GM19438 (cell line): Measurements from ENCODE around the gene LPP.

Source experiments
- ATAC-seq: cut with Tn5 transposase; IDR thresholded peaks from one replicate; pipeline ENCODE4 v1.9.1; 2021; ENCODE audit warnings: low read depth; ENCODE audit not compliant: unreplicated experiment

LPP gene

GRCh38 chr3:188452158-188452772 is 298.3 kb downstream of the LPP start:
- no peak for ATAC-seq

GRCh38 chr3:188453431-188454384 is 299.8 kb downstream of the LPP start:
- ATAC-seq: no peak

GRCh38 chr3:188455748-188456147 is 301.8 kb downstream of the LPP start:
- ATAC-seq: no peak

GRCh38 chr3:188458756-188459155 is 304.8 kb downstream of the LPP start:
- no peak for ATAC-seq

GRCh38 chr3:188465311-188465710 is 311.4 kb downstream of the LPP start:
- ATAC-seq: no peak

- ATAC-seq: no peak
Measured at GRCh38 chr3:188468196-188468595, 314.2 kb downstream of the LPP start.

GRCh38 chr3:188468662-188469061 is 314.7 kb downstream of the LPP start:
- no peak for ATAC-seq

GRCh38 chr3:188469228-188469885 is 315.4 kb downstream of the LPP start:
- ATAC-seq: no peak

GRCh38 chr3:188470508-188471130 is 316.7 kb downstream of the LPP start:
- no peak for ATAC-seq

GRCh38 chr3:188471723-188472122 is 317.8 kb downstream of the LPP start:
- ATAC-seq: no peak

GRCh38 chr3:188472336-188472735 is 318.4 kb downstream of the LPP start:
- no peak for ATAC-seq

- ATAC-seq: no peak
Measured at GRCh38 chr3:188473045-188473444, 319.1 kb downstream of the LPP start.

- no peak for ATAC-seq
Measured at GRCh38 chr3:188473591-188474288, 319.8 kb downstream of the LPP start.

GRCh38 chr3:188476935-188477334 is 323.0 kb downstream of the LPP start:
- ATAC-seq: no peak

- ATAC-seq: no peak
Measured at GRCh38 chr3:188480011-188480410, 326.1 kb downstream of the LPP start.

GRCh38 chr3:188482929-188483328 is 329.0 kb downstream of the LPP start:
- ATAC-seq: no peak

GRCh38 chr3:188486126-188486525 is 332.2 kb downstream of the LPP start:
- no peak for ATAC-seq

- ATAC-seq: no peak
Measured at GRCh38 chr3:188486952-188487351, 333.0 kb downstream of the LPP start.

- ATAC-seq: no peak
Measured at GRCh38 chr3:188487652-188488051, 333.7 kb downstream of the LPP start.

GRCh38 chr3:188488801-188489200 is 334.8 kb downstream of the LPP start:
- ATAC-seq: no peak
